Breast epithelium (tissue), 3 donors: Measurements from ENCODE around the gene MAML3.

Experiments
- POLR2A ChIP-seq: fragments of 450-650 bp; IDR thresholded peaks from one replicate; pipeline ENCODE4 v1.6.1; 2016; ENCODE audit warnings: antibody characterized with exemption, mild to moderate bottlenecking, moderate library complexity
- POLR2AphosphoS5 ChIP-seq, 3 donors: sonication (generic); formaldehyde crosslinking; IDR thresholded peaks; one replicate each; pipeline ENCODE4 v1.6.1; 2017; ENCODE audit warnings: antibody characterized with exemption in 3 of 3
- TF ChIP-seq, protein P1 (sequence below), 3 donors: fragments of 450-650 bp; IDR thresholded peaks; one replicate each; pipeline ENCODE4 v1.5.1; 2016 to 2017; ENCODE audit warnings: antibody characterized with exemption in 3 of 3, mild to moderate bottlenecking in 3 of 3, moderate library complexity in 3 of 3

DNA sequence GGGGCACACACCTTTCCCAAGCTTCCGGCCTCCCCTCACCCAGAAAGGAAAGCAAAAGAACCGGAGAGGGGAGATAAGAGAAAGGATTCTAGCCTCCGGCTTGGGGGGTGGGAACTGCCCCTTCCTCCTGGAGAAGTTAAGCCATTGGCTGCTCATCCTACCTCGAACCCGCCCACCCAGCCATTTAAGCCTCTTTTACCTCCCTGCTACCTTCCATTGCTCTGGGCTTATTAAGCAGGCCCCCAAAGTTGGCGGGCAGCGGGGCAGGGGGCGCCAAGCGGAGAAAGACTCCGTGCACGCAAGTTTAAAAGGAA, 2.3 kb downstream of the MAML3 start:
- TF ChIP-seq, protein P1, sequence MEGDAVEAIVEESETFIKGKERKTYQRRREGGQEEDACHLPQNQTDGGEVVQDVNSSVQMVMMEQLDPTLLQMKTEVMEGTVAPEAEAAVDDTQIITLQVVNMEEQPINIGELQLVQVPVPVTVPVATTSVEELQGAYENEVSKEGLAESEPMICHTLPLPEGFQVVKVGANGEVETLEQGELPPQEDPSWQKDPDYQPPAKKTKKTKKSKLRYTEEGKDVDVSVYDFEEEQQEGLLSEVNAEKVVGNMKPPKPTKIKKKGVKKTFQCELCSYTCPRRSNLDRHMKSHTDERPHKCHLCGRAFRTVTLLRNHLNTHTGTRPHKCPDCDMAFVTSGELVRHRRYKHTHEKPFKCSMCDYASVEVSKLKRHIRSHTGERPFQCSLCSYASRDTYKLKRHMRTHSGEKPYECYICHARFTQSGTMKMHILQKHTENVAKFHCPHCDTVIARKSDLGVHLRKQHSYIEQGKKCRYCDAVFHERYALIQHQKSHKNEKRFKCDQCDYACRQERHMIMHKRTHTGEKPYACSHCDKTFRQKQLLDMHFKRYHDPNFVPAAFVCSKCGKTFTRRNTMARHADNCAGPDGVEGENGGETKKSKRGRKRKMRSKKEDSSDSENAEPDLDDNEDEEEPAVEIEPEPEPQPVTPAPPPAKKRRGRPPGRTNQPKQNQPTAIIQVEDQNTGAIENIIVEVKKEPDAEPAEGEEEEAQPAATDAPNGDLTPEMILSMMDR (IDR thresholded peaks at IDR 0.05): no peak
- TF ChIP-seq POLR2A: no peak
- TF ChIP-seq POLR2AphosphoS5 (IDR thresholded peaks at IDR 0.05): no peak
